Measurements from ENCODE around the gene TMEM14C. TPM values are rescaled to one million over a fixed set of nuclear protein-coding genes. Genes with fewer than 3 reads are reported as not detected.

Gene TMEM14C
- total RNA-seq: 10 to 100 TPM; 42.4 to 46.5 TPM

GRCh38 chr6:10722820-10723566 lies at the start of gene TMEM14C:
Gene TMEM14C (plus strand): TSS chr6:10723070. CDS start chr6:10724614, 1,544 bp downstream.
- H3K4me1 Mint-ChIP-seq: peaks cover 55% of the 10 kb centered on the region
- H3K27ac Mint-ChIP-seq: peak within 1 kb of the TSS; percentile 88
- peaks cover 33% of the 10 kb centered on the region for H3K36me3 Mint-ChIP-seq (ENCODE audit: low read depth)
- H3K9me3 Mint-ChIP-seq: peaks cover 5% of the 10 kb centered on the region
- CTCF ChIA-PET: interaction anchor here (0.8 to 1.0 kb wide), 2 partner anchors 28 to 245 kb away, joined by 3 to 5 read pairs; partner anchors contain the start of gene PAK1IP1
- no peaks in the 10 kb centered on the region for H3K27me3 Mint-ChIP-seq
- DNase-seq: peak; percentile 87
- POLR2A ChIA-PET: interaction anchor here (0.7 to 5.5 kb wide), 8 partner anchors 10 to 116 kb away, joined by 3 to 86 read pairs (median 4); partner anchors contain the start of genes C6orf52, PAK1IP1 and TMEM14B
- peak within 1 kb of the TSS; percentile 95 for H3K4me3 Mint-ChIP-seq

DNA sequence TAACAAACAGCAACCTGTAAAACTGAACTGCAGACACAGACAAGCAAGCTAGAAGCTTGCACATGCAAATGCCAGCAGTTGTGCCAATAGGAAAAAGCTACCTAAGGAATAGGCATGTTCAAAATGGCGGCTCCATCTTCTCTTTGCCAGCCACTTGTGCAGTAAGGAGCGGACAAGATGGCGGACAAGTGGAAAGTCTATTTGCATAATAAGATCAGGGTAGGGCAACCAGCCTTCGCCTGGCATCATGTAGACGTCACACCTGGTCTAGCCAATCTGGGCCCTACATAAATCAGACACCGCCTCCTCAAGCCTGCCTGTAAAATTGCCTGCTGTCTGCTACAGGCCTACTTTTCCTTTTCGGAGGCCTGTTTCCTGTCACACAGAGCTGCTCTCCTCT lies 46.5 kb upstream of the TMEM14C start:
- DNase-seq: no peak
- H3K9me3 Mint-ChIP-seq: no peaks in the 10 kb centered on the region
- no peaks in the 10 kb centered on the region for H3K36me3 Mint-ChIP-seq (ENCODE audit: low read depth)
- H3K4me3 Mint-ChIP-seq: no peak overlapping the region
- peaks cover 4% of the 10 kb centered on the region for H3K27me3 Mint-ChIP-seq
- H3K27ac Mint-ChIP-seq: no peak overlapping the region
- CTCF ChIA-PET: no interaction called here
- H3K4me1 Mint-ChIP-seq: no peaks in the 10 kb centered on the region
- POLR2A ChIA-PET: no interaction called here

DNA sequence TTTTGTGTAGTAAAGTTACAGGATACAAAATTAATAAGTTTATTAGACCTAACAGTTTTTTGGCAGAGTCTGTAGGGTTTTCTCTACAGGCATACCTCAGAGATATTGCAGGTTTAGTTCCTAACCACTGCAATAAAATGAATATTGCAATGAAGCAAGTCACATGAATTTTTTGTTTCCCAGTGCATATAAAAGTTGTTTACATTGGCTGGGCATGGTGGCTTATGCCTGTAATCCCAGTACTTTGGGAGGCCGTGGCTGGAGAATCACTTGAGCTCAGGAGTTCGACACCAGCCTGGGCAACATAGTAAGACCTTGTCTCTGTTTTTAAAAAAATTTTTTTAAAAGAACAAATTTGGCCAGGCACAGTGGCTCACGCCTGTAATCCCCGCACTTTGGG lies 44.4 kb upstream of the TMEM14C start:
- ChIA-PET POLR2A (no interaction called here), CTCF (no interaction called here)
- Mint-ChIP-seq H3K4me3 (no peak overlapping the region), H3K27ac (no peak overlapping the region), H3K9me3 (no peaks in the 10 kb centered on the region), H3K4me1 (peaks cover 10% of the 10 kb centered on the region), H3K36me3 (ENCODE audit: low read depth) (no peaks in the 10 kb centered on the region), H3K27me3 (no peaks in the 10 kb centered on the region)
- DNase-seq: no peak

DNA sequence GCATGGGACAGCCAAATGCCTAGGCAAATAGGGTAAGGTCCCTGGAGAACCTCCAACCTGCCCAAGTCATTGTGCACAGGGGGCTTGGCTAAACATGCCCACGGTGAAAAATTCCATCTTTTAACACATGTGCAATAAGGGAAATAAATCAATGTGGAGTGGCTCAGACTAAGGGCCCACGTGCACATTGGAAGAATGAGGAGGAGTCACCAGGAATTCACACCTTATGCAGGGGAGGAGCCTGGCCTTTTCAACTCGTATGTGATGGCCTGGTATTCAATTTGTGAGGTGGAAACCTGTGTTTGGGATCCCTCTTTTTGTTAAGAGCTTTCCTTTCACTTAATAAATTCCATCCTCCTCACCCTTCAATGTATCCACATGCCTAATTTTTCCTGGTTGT lies 41.1 kb upstream of the TMEM14C start:
- ChIA-PET CTCF (no interaction called here), POLR2A (no interaction called here)
- DNase-seq: no peak
- peaks cover 21% of the 10 kb centered on the region for H3K4me1 Mint-ChIP-seq
- H3K27me3 Mint-ChIP-seq: peaks cover 12% of the 10 kb centered on the region
- no peak overlapping the region for H3K27ac Mint-ChIP-seq
- no peak overlapping the region for H3K4me3 Mint-ChIP-seq
- no peaks in the 10 kb centered on the region for H3K9me3 Mint-ChIP-seq
- no peaks in the 10 kb centered on the region for H3K36me3 Mint-ChIP-seq (ENCODE audit: low read depth)

DNA sequence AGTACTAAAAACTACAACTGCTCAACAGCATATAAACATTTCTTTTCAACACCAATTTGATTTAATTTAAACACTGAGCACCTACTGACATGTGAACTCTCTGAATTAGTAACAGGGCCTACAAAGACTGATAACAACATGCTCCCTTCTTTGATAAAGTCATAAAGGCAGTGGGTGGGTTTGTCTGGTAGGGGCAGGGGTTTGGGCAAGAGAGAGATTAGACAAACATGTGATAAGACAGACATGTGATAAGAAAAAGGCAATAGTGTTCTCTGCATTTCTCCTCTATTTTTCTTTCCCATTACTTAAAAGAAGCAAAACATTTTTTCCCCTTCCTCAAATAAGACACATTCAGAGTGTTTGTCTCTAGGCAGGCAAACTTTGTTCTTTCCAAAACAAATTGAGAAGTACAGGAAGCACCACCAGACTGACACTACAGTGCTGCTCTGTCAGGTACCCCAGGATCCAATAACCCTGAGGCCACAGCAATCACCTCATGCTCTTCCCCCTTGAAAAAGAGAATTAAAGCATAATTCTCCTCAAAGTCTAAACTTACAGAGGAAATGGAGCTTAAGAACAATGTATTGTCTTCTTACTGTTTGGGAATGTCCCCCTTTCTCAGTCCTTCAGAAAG lies 40.4 kb upstream of the TMEM14C start:
- no peak overlapping the region for H3K27ac Mint-ChIP-seq
- H3K27me3 Mint-ChIP-seq: peaks cover 14% of the 10 kb centered on the region
- DNase-seq: no peak
- POLR2A ChIA-PET: interaction anchor here (1.4 to 1.9 kb wide), 3 partner anchors 10 to 38 kb away, joined by 5 to 8 read pairs (median 7); partner anchors contain the start of genes C6orf52 and PAK1IP1
- CTCF ChIA-PET: no interaction called here
- H3K4me1 Mint-ChIP-seq: peaks cover 21% of the 10 kb centered on the region
- H3K9me3 Mint-ChIP-seq: no peaks in the 10 kb centered on the region
- no peaks in the 10 kb centered on the region for H3K36me3 Mint-ChIP-seq (ENCODE audit: low read depth)
- H3K4me3 Mint-ChIP-seq: no peak overlapping the region

DNA sequence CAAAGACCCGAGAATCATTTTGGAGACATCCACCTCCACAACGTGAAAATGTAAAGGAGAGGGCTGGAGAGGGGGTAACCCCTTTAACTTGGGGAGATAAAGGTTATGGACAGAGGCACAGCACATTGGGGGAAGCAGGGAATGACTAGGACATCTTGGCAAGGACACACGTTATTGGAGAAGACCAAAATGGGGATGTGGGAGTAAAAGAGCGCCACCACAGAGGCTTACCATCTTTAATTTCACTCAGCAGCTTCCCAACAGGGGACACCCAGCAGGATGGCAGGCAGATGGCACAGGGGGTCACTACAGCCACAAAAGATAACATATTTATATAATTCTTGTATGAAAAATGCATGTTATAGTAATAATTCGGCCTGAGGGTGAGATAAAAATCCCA lies 38.3 kb upstream of the TMEM14C start:
- Mint-ChIP-seq H3K27me3 (peaks cover 14% of the 10 kb centered on the region), H3K36me3 (ENCODE audit: low read depth) (no peaks in the 10 kb centered on the region), H3K4me3 (no peak overlapping the region), H3K9me3 (no peaks in the 10 kb centered on the region), H3K27ac (no peak overlapping the region), H3K4me1 (peaks cover 21% of the 10 kb centered on the region)
- CTCF ChIA-PET: no interaction called here
- POLR2A ChIA-PET: no interaction called here
- DNase-seq: no peak

DNA sequence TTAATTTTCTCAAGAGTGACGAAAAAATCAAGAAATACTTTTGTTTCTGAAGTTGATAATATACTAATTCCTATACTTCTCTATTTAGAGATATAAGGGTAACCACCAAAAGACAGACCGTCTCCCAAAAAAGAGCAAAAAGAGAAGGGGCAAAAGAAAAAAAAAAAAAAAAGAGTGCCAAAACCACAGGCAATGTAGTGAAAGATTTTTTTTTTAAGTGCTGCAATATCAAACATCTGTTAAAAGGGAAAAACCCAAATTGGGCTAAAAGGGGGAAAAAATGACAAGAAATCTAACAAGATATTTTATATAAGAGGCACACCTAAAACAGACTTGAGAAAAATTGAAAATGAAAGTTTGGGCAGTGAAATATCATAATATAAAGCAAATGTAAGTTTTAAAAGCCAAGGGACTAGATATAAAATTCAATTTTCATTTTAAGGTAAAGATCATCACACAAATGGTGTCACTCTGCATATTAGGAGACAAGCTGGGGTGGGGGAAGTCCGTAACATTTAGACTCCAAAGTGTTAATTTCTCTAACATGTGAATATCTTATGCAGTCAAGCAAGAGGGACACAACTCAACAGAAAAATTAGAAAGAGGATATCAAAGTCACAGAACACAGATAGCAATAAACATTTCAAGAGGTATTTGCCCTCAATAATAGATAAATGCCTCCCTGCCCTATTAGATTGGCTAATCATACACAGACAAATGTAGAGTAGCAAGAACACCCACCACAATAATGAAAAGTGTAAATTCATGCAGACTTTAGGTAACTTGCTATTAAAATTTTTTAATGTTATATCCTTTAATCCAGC lies 37.6 kb upstream of the TMEM14C start:
- H3K36me3 Mint-ChIP-seq (ENCODE audit: low read depth): no peaks in the 10 kb centered on the region

DNA sequence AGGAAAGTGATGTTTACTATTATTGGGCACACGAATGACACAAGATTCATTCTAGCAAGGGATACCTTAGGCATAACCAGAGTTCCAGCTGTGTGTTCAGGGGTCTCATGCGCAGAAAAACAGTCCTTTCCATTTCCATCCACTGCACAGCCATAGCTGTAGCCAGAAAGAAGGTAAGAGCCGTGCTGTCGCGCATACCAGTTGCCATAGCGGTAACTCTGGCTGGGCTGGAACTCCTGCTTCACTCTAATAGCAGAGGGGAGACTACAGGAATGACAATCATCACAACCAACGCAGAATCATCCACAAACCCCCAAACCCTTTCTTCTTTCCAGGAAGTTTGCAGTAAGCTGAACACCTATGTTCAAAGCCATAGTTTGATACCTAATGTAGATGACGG lies 36.0 kb upstream of the TMEM14C start:
- no peaks in the 10 kb centered on the region for H3K9me3 Mint-ChIP-seq
- no peak overlapping the region for H3K27ac Mint-ChIP-seq
- H3K4me1 Mint-ChIP-seq: peaks cover 21% of the 10 kb centered on the region
- ChIA-PET CTCF (no interaction called here), POLR2A (no interaction called here)
- DNase-seq: no peak
- H3K27me3 Mint-ChIP-seq: peaks cover 14% of the 10 kb centered on the region
- no peaks in the 10 kb centered on the region for H3K36me3 Mint-ChIP-seq (ENCODE audit: low read depth)
- H3K4me3 Mint-ChIP-seq: no peak overlapping the region

More for the DNA sequence above, 37.6 kb upstream of the TMEM14C start:
- H3K27ac Mint-ChIP-seq: no peak overlapping the region
- peaks cover 21% of the 10 kb centered on the region for H3K4me1 Mint-ChIP-seq
- H3K27me3 Mint-ChIP-seq: peaks cover 14% of the 10 kb centered on the region
- H3K4me3 Mint-ChIP-seq: no peak overlapping the region
- CTCF ChIA-PET: no interaction called here
- H3K9me3 Mint-ChIP-seq: no peaks in the 10 kb centered on the region
- DNase-seq: no peak
- POLR2A ChIA-PET: no interaction called here

- Mint-ChIP-seq H3K36me3 (ENCODE audit: low read depth) (no peaks in the 10 kb centered on the region), H3K27ac (no peak overlapping the region), H3K4me3 (no peak overlapping the region), H3K9me3 (no peaks in the 10 kb centered on the region), H3K27me3 (peaks cover 14% of the 10 kb centered on the region), H3K4me1 (peaks cover 18% of the 10 kb centered on the region)
- CTCF ChIA-PET: no interaction called here
- no peak for DNase-seq
- POLR2A ChIA-PET: no interaction called here
Measured at GRCh38 chr6:10687582-10687981, 35.3 kb upstream of the TMEM14C start.

DNA sequence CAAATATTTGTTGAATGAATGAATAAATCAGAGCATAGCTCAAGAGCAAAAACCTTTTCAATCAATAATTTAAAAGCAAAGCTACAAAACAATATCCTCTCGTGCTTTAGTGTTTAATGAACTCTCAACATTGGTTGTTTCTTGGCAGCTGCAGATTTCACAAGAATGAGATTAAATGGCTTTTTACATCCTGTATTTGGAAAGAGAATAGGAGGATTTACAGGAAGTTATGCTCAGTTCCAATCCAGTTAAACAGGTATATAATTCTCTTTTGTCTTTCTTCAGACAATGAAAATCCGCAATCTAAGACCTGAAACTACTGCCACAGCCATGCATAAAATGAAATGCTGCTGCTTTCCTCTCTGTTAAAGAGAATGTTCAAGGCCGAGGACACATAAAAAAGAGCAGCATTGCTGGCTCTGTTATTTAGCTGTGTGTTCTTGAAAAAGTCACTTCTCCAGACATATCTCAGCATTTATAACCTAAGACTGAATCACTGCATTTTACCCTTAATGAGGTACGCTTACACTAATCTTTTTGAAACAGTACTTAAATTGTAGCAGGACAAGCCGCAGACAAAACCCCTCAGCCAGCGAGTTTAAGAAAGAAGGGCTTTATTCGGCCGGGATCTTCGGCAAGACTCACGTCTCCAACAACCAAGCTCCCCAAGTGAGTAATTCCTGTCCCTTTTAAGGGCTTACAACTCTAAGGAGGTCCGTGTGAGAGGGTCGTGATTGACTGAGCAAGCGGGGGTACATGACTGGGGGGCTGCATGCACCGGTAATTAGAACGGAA lies 32.0 kb upstream of the TMEM14C start:
- Mint-ChIP-seq H3K9me3 (no peaks in the 10 kb centered on the region), H3K4me3 (no peak overlapping the region), H3K27ac (no peak overlapping the region), H3K36me3 (ENCODE audit: low read depth) (peaks cover 4% of the 10 kb centered on the region), H3K4me1 (peaks cover 20% of the 10 kb centered on the region), H3K27me3 (peaks cover 4% of the 10 kb centered on the region)
- CTCF ChIA-PET: no interaction called here
- POLR2A ChIA-PET: interaction anchor here (1.3 kb wide), 1 partner anchor 30 kb away, joined by 5 read pairs; no protein-coding TSS in a partner anchor
- no peak for DNase-seq

- H3K4me3 Mint-ChIP-seq: peak overlapping the region; percentile 86
- no peaks in the 10 kb centered on the region for H3K9me3 Mint-ChIP-seq
- H3K27me3 Mint-ChIP-seq: no peaks in the 10 kb centered on the region
- no peak for DNase-seq
- H3K36me3 Mint-ChIP-seq (ENCODE audit: low read depth): peaks cover 13% of the 10 kb centered on the region
- ChIA-PET CTCF (no interaction called here), POLR2A (interaction anchor here (2.5 to 3.4 kb wide), 3 partner anchors 10 to 55 kb away, joined by 8 to 79 read pairs (median 39); partner anchors contain the start of genes TMEM14B and TMEM14C)
- H3K4me1 Mint-ChIP-seq: peaks cover 34% of the 10 kb centered on the region
- H3K27ac Mint-ChIP-seq: peak overlapping the region; percentile 53
Measured at GRCh38 chr6:10692965-10693538, 29.8 kb upstream of the TMEM14C start.

Measured in activated CD4-positive, alpha-beta memory T cell treated with anti-CD3 and anti-CD28 coated beads, Interleukin-2, amount 10 ng/mL, durations not matched to agents 7 days and 5 days (primary cell).